ENCODE results near the gene MRM1. TPM values are rescaled to one million over a fixed set of nuclear protein-coding genes. Genes with fewer than 3 reads are reported as not detected.
A peak's percentile ranks its signal among the peaks of the same experiment; 100 is the strongest.

The MRM1 gene
- total and polyA plus RNA-seq, 9 of the 15 experiments (the other 6 are each of a cell fraction or from before 2014, with no cell fraction given): 0.61 to 28.4 (median 21.5) TPM

GRCh38 chr17:36591434-36592315 is 9.7 kb upstream of the MRM1 start, which contains the start of gene DHRS11 (continued):
- TF ChIP-seq ZNF197 (CRISPR knock-in tag; IDR thresholded peaks at IDR 0.05; ENCODE audit: low read depth) (no peak), SMARCE1 (IDR thresholded peaks at IDR 0.05) (no peak), RB1 (IDR thresholded peaks at IDR 0.05; ENCODE audit: low read depth) (peak; percentile 48; the same call in 1 of the 2 replicates), ARID3A (IDR thresholded peaks at IDR 0.05; ENCODE audit: borderline replicate concordance, low read depth, low read length) (no peak), FOXP4 (CRISPR knock-in tag; IDR thresholded peaks at IDR 0.05; ENCODE audit: borderline replicate concordance) (no peak), ESRRB (CRISPR knock-in tag; IDR thresholded peaks at IDR 0.05; ENCODE audit: borderline replicate concordance) (no peak), GTF2A2 (tag; IDR thresholded peaks at IDR 0.05) (no peak), NR2C2 (CRISPR knock-in tag; IDR thresholded peaks at IDR 0.05) (no peak), NR2C2 (tag; IDR thresholded peaks at IDR 0.05) (peak; percentile 62), NCOA2 (IDR thresholded peaks at IDR 0.05; ENCODE audit: partially characterized antibody in 2 of 2) (no peak), BMI1 (IDR thresholded peaks at IDR 0.05; ENCODE audit: low read length) (no peak), NRF1 (conservative IDR thresholded peaks at IDR 0.05 in 1 of 2, IDR thresholded peaks at IDR 0.05 in 1 of 2) (peak; percentile 85 to 86), NR1H2 (CRISPR knock-in tag; IDR thresholded peaks at IDR 0.05) (no peak), ZNF121 (CRISPR knock-in tag; conservative IDR thresholded peaks at IDR 0.05) (no peak), ERF (CRISPR knock-in tag; IDR thresholded peaks at IDR 0.05) (no peak)
- TF ChIP-seq, protein P1, sequence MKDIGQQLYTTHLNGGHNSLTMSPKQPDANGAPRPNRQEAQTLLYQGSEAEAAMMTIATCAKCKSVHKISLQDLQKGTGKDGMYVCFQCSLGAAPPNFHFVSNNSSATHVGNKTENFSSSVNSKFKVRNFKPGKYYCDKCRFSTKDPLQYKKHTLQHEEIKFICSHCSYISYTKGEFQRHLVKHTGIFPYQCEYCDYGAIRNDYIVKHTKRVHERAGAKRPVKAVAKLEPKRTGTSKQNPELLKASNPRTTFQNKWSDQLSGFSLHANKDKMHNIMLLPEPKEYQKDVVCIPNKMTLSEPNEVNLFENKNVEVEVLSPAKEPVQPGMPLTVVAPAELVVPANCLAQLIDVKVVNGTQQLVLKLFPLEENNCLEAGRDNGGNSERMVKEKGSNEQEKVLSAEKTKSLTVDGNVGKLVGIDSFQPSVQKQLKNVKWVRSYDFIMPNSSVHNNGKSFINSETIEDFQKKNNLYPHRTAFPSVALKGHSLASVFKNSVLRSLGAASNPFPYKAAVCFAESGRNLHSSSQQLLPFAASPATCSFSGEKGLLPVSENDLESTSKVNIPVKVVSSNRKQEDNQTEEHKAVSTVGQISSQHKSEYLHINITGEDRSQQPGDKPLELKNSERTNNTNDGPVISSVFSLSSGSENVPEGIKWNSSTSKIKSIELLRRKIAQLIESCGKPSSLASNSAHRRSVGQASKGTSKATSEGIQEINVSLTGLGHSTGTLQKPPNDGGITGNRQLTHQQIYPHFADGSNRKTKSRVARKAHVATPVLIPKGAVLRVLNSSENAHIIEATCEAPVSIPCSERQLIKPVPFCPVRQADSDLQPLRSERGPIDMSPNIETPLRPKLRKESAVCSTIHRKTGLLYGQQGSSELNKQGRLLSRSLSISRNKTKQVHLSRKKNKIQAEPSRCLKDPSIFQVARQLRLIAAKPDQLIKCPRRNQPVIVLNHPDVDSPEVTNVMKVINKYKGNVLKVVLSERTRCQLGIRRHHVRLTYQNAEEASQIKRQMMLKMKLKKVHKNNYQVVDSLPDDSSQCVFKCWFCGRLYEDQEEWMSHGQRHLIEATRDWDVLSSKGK (CRISPR knock-in tag; IDR thresholded peaks at IDR 0.05): no peak
- TF ChIP-seq, protein P2, sequence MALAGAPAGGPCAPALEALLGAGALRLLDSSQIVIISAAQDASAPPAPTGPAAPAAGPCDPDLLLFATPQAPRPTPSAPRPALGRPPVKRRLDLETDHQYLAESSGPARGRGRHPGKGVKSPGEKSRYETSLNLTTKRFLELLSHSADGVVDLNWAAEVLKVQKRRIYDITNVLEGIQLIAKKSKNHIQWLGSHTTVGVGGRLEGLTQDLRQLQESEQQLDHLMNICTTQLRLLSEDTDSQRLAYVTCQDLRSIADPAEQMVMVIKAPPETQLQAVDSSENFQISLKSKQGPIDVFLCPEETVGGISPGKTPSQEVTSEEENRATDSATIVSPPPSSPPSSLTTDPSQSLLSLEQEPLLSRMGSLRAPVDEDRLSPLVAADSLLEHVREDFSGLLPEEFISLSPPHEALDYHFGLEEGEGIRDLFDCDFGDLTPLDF (CRISPR knock-in tag; IDR thresholded peaks at IDR 0.05): 0 out of 2 replicates have a peak, but pooled peaks have one; percentile 39
